Effector memory CD8-positive, alpha-beta T cell (primary cell): ENCODE results near the gene MAP3K10.

Source experiments
- ATAC-seq: fragments of 150-1000 bp; cut with Tn5 transposase; replicated peaks from 2 replicates; pipeline ENCODE4 v1.10.0; 2021; ENCODE audit warnings: mild to moderate bottlenecking, moderate library complexity
- DNase-seq, 3 experiments: peaks; one replicate each; pipeline ENCODE4 v3.0.0; 2021
- H3K27ac Mint-ChIP-seq, 2 donors: one replicate each; pipeline ENCODE4 v1.8.0; 2022; ENCODE audit warnings: mild to moderate bottlenecking in 2 of 2, mixed read lengths in 2 of 2, moderate library complexity in 2 of 2
- H3K27me3 Mint-ChIP-seq, 2 donors: one replicate each; pipeline ENCODE4 v1.8.0; 2022; ENCODE audit warnings: mixed read lengths in 2 of 2
- H3K36me3 Mint-ChIP-seq: one replicate; pipeline ENCODE4 v1.8.0; 2022; ENCODE audit warnings: mild to moderate bottlenecking, moderate library complexity, mixed read lengths; ENCODE audit not compliant: insufficient read depth
- H3K4me1 Mint-ChIP-seq, 2 donors: one replicate each; pipeline ENCODE4 v1.8.0; 2022; ENCODE audit warnings: low read depth in 2 of 2, mixed read lengths in 2 of 2
- H3K4me3 Mint-ChIP-seq, 2 donors: one replicate each; pipeline ENCODE4 v1.8.0; 2022; ENCODE audit warnings: mild to moderate bottlenecking in 2 of 2, mixed read lengths in 2 of 2, moderate library complexity in 2 of 2
- H3K9me3 Mint-ChIP-seq, 2 donors: one replicate each; pipeline ENCODE4 v1.8.0; 2022; ENCODE audit warnings: mixed read lengths in 2 of 2

Gene MAP3K10

GRCh38 chr19:40225440-40226305 is 34.4 kb downstream of the MAP3K10 start:
- H3K4me3 Mint-ChIP-seq: peak overlapping the region; percentile 11 to 59
- peaks cover 18% of the 10 kb centered on the region for H3K36me3 Mint-ChIP-seq
- DNase-seq: no peak
- ATAC-seq: no peak
- no peak overlapping the region for H3K27ac Mint-ChIP-seq
- peaks cover 35 to 49% of the 10 kb centered on the region in 2 donors for H3K27me3 Mint-ChIP-seq
- peaks cover 2 to 7% of the 10 kb centered on the region in 2 donors for H3K9me3 Mint-ChIP-seq
- peaks cover 15 to 19% of the 10 kb centered on the region in 2 donors for H3K4me1 Mint-ChIP-seq

GRCh38 chr19:40228346-40228745 is 37.1 kb downstream of the MAP3K10 start:
- no peak for DNase-seq
- no peak overlapping the region for H3K4me3 Mint-ChIP-seq

GRCh38 chr19:40228863-40229262 is 37.6 kb downstream of the MAP3K10 start:
- ATAC-seq: no peak
- H3K27ac Mint-ChIP-seq: no peak overlapping the region
- no peaks in the 10 kb centered on the region for H3K9me3 Mint-ChIP-seq
- DNase-seq: no peak
- H3K4me3 Mint-ChIP-seq: no peak overlapping the region
- H3K4me1 Mint-ChIP-seq: peaks cover 9 to 14% of the 10 kb centered on the region in 2 donors
- H3K36me3 Mint-ChIP-seq: peaks cover 22% of the 10 kb centered on the region
- peaks cover 27 to 34% of the 10 kb centered on the region in 2 donors for H3K27me3 Mint-ChIP-seq

More at GRCh38 chr19:40228346-40228745, 37.1 kb downstream of the MAP3K10 start:
- peaks cover 27 to 35% of the 10 kb centered on the region in 2 donors for H3K27me3 Mint-ChIP-seq
- peaks cover 9 to 14% of the 10 kb centered on the region in 2 donors for H3K4me1 Mint-ChIP-seq
- peak overlapping the region in 1 of 2 donors; percentile 47 for H3K27ac Mint-ChIP-seq
- peaks cover 18% of the 10 kb centered on the region for H3K36me3 Mint-ChIP-seq
- ATAC-seq: no peak
- no peaks in the 10 kb centered on the region for H3K9me3 Mint-ChIP-seq

GRCh38 chr19:40229484-40229883 is 38.3 kb downstream of the MAP3K10 start:
- no peaks in the 10 kb centered on the region for H3K9me3 Mint-ChIP-seq
- no peak overlapping the region for H3K27ac Mint-ChIP-seq
- H3K4me3 Mint-ChIP-seq: no peak overlapping the region
- peak; percentile 16 for ATAC-seq
- DNase-seq: no peak
- H3K27me3 Mint-ChIP-seq: peaks cover 22 to 28% of the 10 kb centered on the region in 2 donors
- H3K4me1 Mint-ChIP-seq: peaks cover 9 to 14% of the 10 kb centered on the region in 2 donors
- H3K36me3 Mint-ChIP-seq: peaks cover 26% of the 10 kb centered on the region

- Mint-ChIP-seq H3K4me1 (peaks cover 9 to 14% of the 10 kb centered on the region in 2 donors), H3K4me3 (no peak overlapping the region), H3K36me3 (peaks cover 26% of the 10 kb centered on the region), H3K9me3 (no peaks in the 10 kb centered on the region), H3K27ac (no peak overlapping the region), H3K27me3 (peaks cover 17 to 23% of the 10 kb centered on the region in 2 donors)
- DNase-seq (no peak), ATAC-seq (no peak)
Observed at GRCh38 chr19:40229926-40230417, 38.7 kb downstream of the MAP3K10 start.

- DNase-seq (no peak), ATAC-seq (no peak)
- Mint-ChIP-seq H3K36me3 (peaks cover 28% of the 10 kb centered on the region), H3K4me3 (no peak overlapping the region), H3K4me1 (peaks cover under 1 to 6% of the 10 kb centered on the region in 2 donors), H3K27ac (no peak overlapping the region), H3K27me3 (peaks cover 6 to 12% of the 10 kb centered on the region in 2 donors), H3K9me3 (no peaks in the 10 kb centered on the region)
Observed at GRCh38 chr19:40231057-40231456, 39.8 kb downstream of the MAP3K10 start.

GRCh38 chr19:40231544-40232424 is 40.6 kb downstream of the MAP3K10 start:
- ATAC-seq (no peak), DNase-seq (no peak)
- H3K27ac Mint-ChIP-seq: no peak overlapping the region
- H3K4me1 Mint-ChIP-seq: peaks cover 0 to under 1% of the 10 kb centered on the region in 2 donors
- H3K9me3 Mint-ChIP-seq: no peaks in the 10 kb centered on the region
- no peak overlapping the region for H3K4me3 Mint-ChIP-seq
- peaks cover 25% of the 10 kb centered on the region for H3K36me3 Mint-ChIP-seq
- H3K27me3 Mint-ChIP-seq: peaks cover under 1 to 5% of the 10 kb centered on the region in 2 donors

GRCh38 chr19:40232479-40232878 is 41.3 kb downstream of the MAP3K10 start:
- Mint-ChIP-seq H3K4me1 (peaks cover 0 to 1% of the 10 kb centered on the region in 2 donors), H3K36me3 (peaks cover 25% of the 10 kb centered on the region), H3K27ac (peak overlapping the region in 1 of 2 donors; percentile 23), H3K27me3 (no peaks in the 10 kb centered on the region), H3K9me3 (no peaks in the 10 kb centered on the region), H3K4me3 (no peak overlapping the region)
- no peak for DNase-seq
- no peak for ATAC-seq

GRCh38 chr19:40232949-40233810 is 42.0 kb downstream of the MAP3K10 start:
- Mint-ChIP-seq H3K36me3 (peaks cover 27% of the 10 kb centered on the region), H3K4me1 (peaks cover 0 to 3% of the 10 kb centered on the region in 2 donors), H3K27ac (no peak overlapping the region), H3K9me3 (no peaks in the 10 kb centered on the region), H3K27me3 (no peaks in the 10 kb centered on the region), H3K4me3 (no peak overlapping the region)
- no peak for DNase-seq
- no peak for ATAC-seq

- no peak overlapping the region for H3K4me3 Mint-ChIP-seq
- H3K27me3 Mint-ChIP-seq: no peaks in the 10 kb centered on the region
- H3K9me3 Mint-ChIP-seq: no peaks in the 10 kb centered on the region
- DNase-seq (no peak), ATAC-seq (no peak)
- no peak overlapping the region for H3K27ac Mint-ChIP-seq
- peaks cover 31% of the 10 kb centered on the region for H3K36me3 Mint-ChIP-seq
- peaks cover 0 to 3% of the 10 kb centered on the region in 2 donors for H3K4me1 Mint-ChIP-seq
Observed at GRCh38 chr19:40233811-40234389, 42.7 kb downstream of the MAP3K10 start.

GRCh38 chr19:40234429-40235237 is 43.4 kb downstream of the MAP3K10 start:
- no peaks in the 10 kb centered on the region for H3K27me3 Mint-ChIP-seq
- DNase-seq: no peak
- no peak for ATAC-seq
- H3K27ac Mint-ChIP-seq: no peak overlapping the region
- peak overlapping the region in 1 of 2 donors; percentile 42 for H3K4me3 Mint-ChIP-seq
- H3K4me1 Mint-ChIP-seq: peaks cover 0 to 3% of the 10 kb centered on the region in 2 donors
- peaks cover 31% of the 10 kb centered on the region for H3K36me3 Mint-ChIP-seq
- H3K9me3 Mint-ChIP-seq: no peaks in the 10 kb centered on the region
